ENCODE measurements around the gene PTCSC3. TPM values are rescaled to one million over a fixed set of nuclear protein-coding genes. Genes with fewer than 3 reads are reported as not detected.

Gene PTCSC3
- total RNA-seq, 1 donor from 2014 or later = not detected

DNA sequence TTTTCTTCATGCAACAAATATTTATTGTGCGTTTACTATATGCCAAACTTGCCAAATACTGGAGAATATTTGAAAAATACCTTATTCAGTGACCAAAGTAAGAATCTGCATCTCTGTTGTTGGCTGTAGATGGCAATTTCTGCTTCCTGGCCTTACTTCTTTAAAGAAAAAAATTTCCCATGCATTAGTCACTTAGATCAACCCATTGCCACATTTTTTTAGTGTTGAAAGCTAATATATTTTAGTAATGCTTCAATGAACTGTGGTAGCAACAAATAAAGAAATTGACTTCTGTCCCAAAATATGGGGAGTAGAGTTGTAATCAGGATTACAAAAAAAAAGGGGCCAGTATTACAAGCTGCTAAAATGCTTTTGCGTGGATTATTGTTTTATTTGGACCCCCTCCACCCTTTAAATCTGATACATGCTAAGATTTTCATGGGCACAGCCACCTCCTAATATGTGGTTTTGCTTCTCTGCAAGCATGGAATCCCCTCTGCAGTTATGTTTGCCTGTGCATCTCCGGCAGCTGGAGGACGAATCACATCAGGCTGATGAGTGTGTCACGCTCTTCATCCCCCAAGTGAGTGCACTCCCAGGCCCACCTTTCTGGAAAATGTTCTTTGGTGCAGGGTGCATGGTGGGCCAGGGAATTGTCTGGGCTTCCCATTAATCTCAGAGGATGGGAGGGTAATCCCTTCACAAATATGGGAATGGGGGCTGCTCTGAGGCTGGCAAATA is 38.1 kb upstream of the PTCSC3 start:
- Mint-ChIP-seq H3K36me3 (ENCODE audit: unreplicated experiment) (no peaks in the 10 kb centered on the region), H3K27me3 (ENCODE audit: unreplicated experiment) (no peaks in the 10 kb centered on the region), H3K4me3 (ENCODE audit: unreplicated experiment) (no peak overlapping the region), H3K27ac (ENCODE audit: unreplicated experiment) (no peak overlapping the region), H3K9me3 (ENCODE audit: unreplicated experiment) (no peaks in the 10 kb centered on the region), H3K4me1 (ENCODE audit: low read depth, unreplicated experiment) (no peaks in the 10 kb centered on the region)
- TF ChIP-seq, protein P1, sequence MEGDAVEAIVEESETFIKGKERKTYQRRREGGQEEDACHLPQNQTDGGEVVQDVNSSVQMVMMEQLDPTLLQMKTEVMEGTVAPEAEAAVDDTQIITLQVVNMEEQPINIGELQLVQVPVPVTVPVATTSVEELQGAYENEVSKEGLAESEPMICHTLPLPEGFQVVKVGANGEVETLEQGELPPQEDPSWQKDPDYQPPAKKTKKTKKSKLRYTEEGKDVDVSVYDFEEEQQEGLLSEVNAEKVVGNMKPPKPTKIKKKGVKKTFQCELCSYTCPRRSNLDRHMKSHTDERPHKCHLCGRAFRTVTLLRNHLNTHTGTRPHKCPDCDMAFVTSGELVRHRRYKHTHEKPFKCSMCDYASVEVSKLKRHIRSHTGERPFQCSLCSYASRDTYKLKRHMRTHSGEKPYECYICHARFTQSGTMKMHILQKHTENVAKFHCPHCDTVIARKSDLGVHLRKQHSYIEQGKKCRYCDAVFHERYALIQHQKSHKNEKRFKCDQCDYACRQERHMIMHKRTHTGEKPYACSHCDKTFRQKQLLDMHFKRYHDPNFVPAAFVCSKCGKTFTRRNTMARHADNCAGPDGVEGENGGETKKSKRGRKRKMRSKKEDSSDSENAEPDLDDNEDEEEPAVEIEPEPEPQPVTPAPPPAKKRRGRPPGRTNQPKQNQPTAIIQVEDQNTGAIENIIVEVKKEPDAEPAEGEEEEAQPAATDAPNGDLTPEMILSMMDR (IDR thresholded peaks at IDR 0.05; ENCODE audit: partially characterized antibody, unreplicated experiment) = no peak
- DNase-seq = no peak

DNA sequence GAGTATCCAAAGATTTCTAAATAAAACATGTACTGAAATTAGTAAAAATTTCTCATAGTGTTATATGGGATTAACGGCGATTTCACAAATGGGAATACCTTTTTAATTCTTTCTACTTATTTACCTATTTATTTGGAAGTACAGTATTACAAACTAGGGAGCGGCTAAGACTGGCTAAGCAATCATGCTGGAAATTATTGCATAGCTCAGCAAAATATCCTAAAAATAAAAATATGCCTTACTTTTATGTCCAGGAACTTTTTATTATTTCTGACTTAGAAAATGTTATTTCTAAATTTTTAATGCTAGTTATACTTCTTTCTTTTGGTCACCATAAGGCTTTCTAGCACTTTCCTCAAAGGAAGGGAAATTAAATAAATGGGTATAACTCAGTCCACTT is 36.5 kb upstream of the PTCSC3 start:
- Mint-ChIP-seq H3K9me3 (ENCODE audit: unreplicated experiment) (no peaks in the 10 kb centered on the region), H3K4me1 (ENCODE audit: low read depth, unreplicated experiment) (no peaks in the 10 kb centered on the region), H3K27me3 (ENCODE audit: unreplicated experiment) (no peaks in the 10 kb centered on the region)

DNA sequence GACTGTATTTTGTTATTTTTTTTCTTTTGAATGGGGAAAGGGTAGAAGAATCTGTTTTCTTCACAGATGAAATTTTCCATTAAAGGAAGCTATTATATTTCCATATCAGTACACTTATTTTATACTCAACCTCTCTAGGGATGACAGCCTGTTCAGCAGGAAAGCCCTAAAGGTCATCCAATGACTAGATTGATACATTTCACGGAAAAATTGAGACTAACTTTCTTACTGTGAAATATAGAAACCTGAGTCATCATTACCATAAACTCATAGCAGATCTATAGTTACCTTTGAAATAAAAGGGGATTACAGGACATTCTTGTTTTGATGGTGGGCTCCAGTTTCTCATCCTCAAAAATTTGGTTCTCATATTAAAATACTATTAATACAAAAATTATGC is 36.1 kb upstream of the PTCSC3 start:
- TF ChIP-seq, protein P1 (IDR thresholded peaks at IDR 0.05; ENCODE audit: partially characterized antibody, unreplicated experiment) = no peak
- DNase-seq = no peak
- H3K4me1 Mint-ChIP-seq (ENCODE audit: low read depth, unreplicated experiment) = no peaks in the 10 kb centered on the region
- no peak overlapping the region for H3K4me3 Mint-ChIP-seq (ENCODE audit: unreplicated experiment)
- no peaks in the 10 kb centered on the region for H3K27me3 Mint-ChIP-seq (ENCODE audit: unreplicated experiment)
- H3K27ac Mint-ChIP-seq (ENCODE audit: unreplicated experiment) = no peak overlapping the region
- H3K36me3 Mint-ChIP-seq (ENCODE audit: unreplicated experiment) = no peaks in the 10 kb centered on the region
- H3K9me3 Mint-ChIP-seq (ENCODE audit: unreplicated experiment) = no peaks in the 10 kb centered on the region

More for the DNA sequence above, 36.5 kb upstream of the PTCSC3 start:
- no peak for DNase-seq
- Mint-ChIP-seq H3K4me3 (ENCODE audit: unreplicated experiment) (no peak overlapping the region), H3K36me3 (ENCODE audit: unreplicated experiment) (no peaks in the 10 kb centered on the region), H3K27ac (ENCODE audit: unreplicated experiment) (no peak overlapping the region)
- TF ChIP-seq, protein P1 (IDR thresholded peaks at IDR 0.05; ENCODE audit: partially characterized antibody, unreplicated experiment) = no peak

DNA sequence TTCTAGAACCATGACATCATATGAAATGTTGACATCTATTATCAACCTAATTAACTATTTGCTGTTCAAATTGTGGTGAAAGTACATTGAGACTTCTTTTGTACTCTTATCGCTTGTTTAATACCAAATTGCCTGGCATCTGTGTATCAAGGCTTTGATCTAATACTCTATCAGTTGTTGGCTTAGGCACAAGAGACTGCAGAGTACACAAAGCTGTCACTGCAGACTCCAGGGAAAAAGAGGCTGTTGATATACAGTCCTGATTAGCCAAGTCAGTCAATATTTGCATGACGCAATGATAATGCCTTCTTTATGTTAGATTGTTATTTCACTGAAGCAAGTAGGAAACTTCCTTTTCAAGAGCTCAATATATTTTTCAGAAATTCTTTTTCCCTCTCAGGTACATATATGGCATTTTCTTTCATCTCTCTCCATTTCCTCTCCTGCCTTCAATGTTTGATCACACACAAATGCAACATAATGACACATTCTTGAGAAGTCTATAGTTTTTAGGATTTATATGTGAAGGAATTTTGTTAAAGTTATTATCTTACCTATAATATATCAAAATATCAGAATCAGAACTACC is 32.3 kb upstream of the PTCSC3 start:
- H3K9me3 Mint-ChIP-seq (ENCODE audit: unreplicated experiment) = peaks cover 2% of the 10 kb centered on the region
- H3K27ac Mint-ChIP-seq (ENCODE audit: unreplicated experiment) = no peak overlapping the region
- no peak overlapping the region for H3K4me3 Mint-ChIP-seq (ENCODE audit: unreplicated experiment)
- peaks cover 2% of the 10 kb centered on the region for H3K27me3 Mint-ChIP-seq (ENCODE audit: unreplicated experiment)
- no peaks in the 10 kb centered on the region for H3K36me3 Mint-ChIP-seq (ENCODE audit: unreplicated experiment)
- TF ChIP-seq, protein P1 (IDR thresholded peaks at IDR 0.05; ENCODE audit: partially characterized antibody, unreplicated experiment) = no peak
- no peaks in the 10 kb centered on the region for H3K4me1 Mint-ChIP-seq (ENCODE audit: low read depth, unreplicated experiment)
- no peak for DNase-seq

DNA sequence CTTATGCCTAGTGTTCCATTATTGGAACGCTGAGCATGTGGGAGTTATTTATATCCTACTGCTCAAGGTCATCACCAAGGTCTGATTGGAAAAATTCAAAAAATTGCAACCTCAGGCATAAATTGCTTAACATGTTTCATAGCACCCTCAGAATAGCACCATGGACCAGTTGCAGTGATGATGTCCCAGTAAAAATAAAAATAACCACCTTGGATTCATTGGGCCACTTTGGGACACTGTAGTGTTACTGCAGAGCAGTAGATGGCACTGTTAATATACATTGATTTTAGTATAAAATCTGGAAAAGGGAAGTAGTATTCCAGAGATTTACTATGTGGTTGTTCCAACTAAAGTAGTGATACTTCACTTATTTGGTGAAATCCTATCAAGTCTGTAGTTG is 31.0 kb upstream of the PTCSC3 start:
- Mint-ChIP-seq H3K27ac (ENCODE audit: unreplicated experiment) (no peak overlapping the region), H3K9me3 (ENCODE audit: unreplicated experiment) (peaks cover 2% of the 10 kb centered on the region)
- TF ChIP-seq, protein P1 (IDR thresholded peaks at IDR 0.05; ENCODE audit: partially characterized antibody, unreplicated experiment) = no peak

More for the DNA sequence above, 31.0 kb upstream of the PTCSC3 start:
- no peaks in the 10 kb centered on the region for H3K4me1 Mint-ChIP-seq (ENCODE audit: low read depth, unreplicated experiment)
- no peaks in the 10 kb centered on the region for H3K36me3 Mint-ChIP-seq (ENCODE audit: unreplicated experiment)
- H3K27me3 Mint-ChIP-seq (ENCODE audit: unreplicated experiment) = peaks cover 2% of the 10 kb centered on the region
- DNase-seq = no peak
- H3K4me3 Mint-ChIP-seq (ENCODE audit: unreplicated experiment) = no peak overlapping the region

Measured in glutamatergic neuron (in vitro differentiated cells).